Keratinocyte (primary cell): ENCODE results near the gene EZH2. TPM values are rescaled to one million over a fixed set of nuclear protein-coding genes. Genes with fewer than 3 reads are reported as not detected.

ENCODE experiments used
- DNase-seq: peaks from one replicate; pipeline ENCODE4 v3.0.0-alpha.2; 2011; ENCODE audit warnings: low read depth, missing footprints, low spot score
- FAIRE-seq: peaks from 2 replicates; lab custom pipeline; 2011; peaks lifted over from hg19 to GRCh38; lab: Jason Lieb, UNC
- H2AFZ ChIP-seq: 2 replicates; pipeline ENCODE4 v1.6.0; 2012; ENCODE audit warnings: low read length, control low read depth, inconsistent platforms; ENCODE audit not compliant: control insufficient read depth
- H3K27ac ChIP-seq: 2 replicates; pipeline ENCODE4 v1.5.1; 2011; ENCODE audit warnings: low read length; ENCODE audit not compliant: control insufficient read depth, insufficient read depth
- H3K27me3 ChIP-seq: 3 replicates; pipeline ENCODE4 v1.6.0; 2011; ENCODE audit warnings: low read length; ENCODE audit not compliant: control insufficient read depth, insufficient read depth; ENCODE audit errors: extremely low read depth
- H3K36me3 ChIP-seq, 2 experiments: 2 replicates in 1 of 2; 3 replicates in 1 of 2; pipeline ENCODE4 v1.5.1; 2011; ENCODE audit warnings: low read length in 2 of 2, mild to moderate bottlenecking in 1 of 2; ENCODE audit not compliant: control insufficient read depth in 2 of 2, insufficient read depth in 2 of 2; ENCODE audit errors: extremely low read depth in 1 of 2
- H3K4me1 ChIP-seq: 3 replicates; pipeline ENCODE4 v1.5.1; 2011; ENCODE audit warnings: low read length; ENCODE audit not compliant: control insufficient read depth, insufficient read depth; ENCODE audit errors: extremely low read depth
- H3K4me2 ChIP-seq: 3 replicates; pipeline ENCODE4 v1.6.0; 2011; ENCODE audit warnings: low read depth, low read length; ENCODE audit not compliant: control insufficient read depth, insufficient read depth; ENCODE audit errors: extremely low read depth
- H3K4me3 ChIP-seq, 3 experiments: fragments of 200-600 bp in 1 of 3; sonication (generic) in 1 of 3; 2 replicates in 2 of 3; 3 replicates in 1 of 3; pipeline ENCODE4 v1.5.1; 2011 to 2016; ENCODE audit warnings: low read length in 3 of 3, mild to moderate bottlenecking in 3 of 3, control low read depth in 2 of 3, inconsistent platforms in 1 of 3, low read depth in 1 of 3, mixed read lengths in 1 of 3, mixed run types in 1 of 3, moderate library complexity in 1 of 3; ENCODE audit not compliant: control insufficient read depth in 2 of 3, insufficient read depth in 2 of 3; ENCODE audit errors: extremely low read depth in 1 of 3
- H3K79me2 ChIP-seq: 2 replicates; pipeline ENCODE4 v1.6.0; 2012; ENCODE audit warnings: low read length; ENCODE audit not compliant: control insufficient read depth, insufficient read depth
- H3K9ac ChIP-seq: 3 replicates; pipeline ENCODE4 v1.6.0; 2011; ENCODE audit warnings: low read length; ENCODE audit not compliant: control insufficient read depth, insufficient read depth; ENCODE audit errors: extremely low read depth
- H3K9me1 ChIP-seq: 3 replicates; pipeline ENCODE4 v1.6.0; 2011; ENCODE audit warnings: low read length; ENCODE audit not compliant: control insufficient read depth, insufficient read depth; ENCODE audit errors: extremely low read depth
- H3K9me3 ChIP-seq: 2 replicates; pipeline ENCODE4 v1.5.1; 2012; ENCODE audit warnings: low read depth, low read length; ENCODE audit not compliant: control insufficient read depth
- H4K20me1 ChIP-seq: 3 replicates; pipeline ENCODE4 v1.6.0; 2011; ENCODE audit warnings: low read length; ENCODE audit not compliant: control insufficient read depth, insufficient read depth; ENCODE audit errors: extremely low read depth
- CTCF ChIP-seq, 3 experiments: IDR thresholded peaks in 1 of 3; conservative IDR thresholded peaks in 1 of 3; optimal IDR thresholded peaks in 1 of 3; 2 replicates in 2 of 3; 3 replicates in 1 of 3; pipeline versions ENCODE3 to v1.5.1; 2011; ENCODE audit warnings: low read length in 3 of 3, mild to moderate bottlenecking in 3 of 3, moderate library complexity in 2 of 3, control low read depth in 1 of 3, inconsistent platforms in 1 of 3; ENCODE audit not compliant: insufficient read depth in 2 of 3; ENCODE audit errors: extremely low read depth in 1 of 3
- EZH2 ChIP-seq: IDR thresholded peaks from one replicate; pipeline ENCODE4 v1.6.1; 2012; ENCODE audit warnings: inconsistent platforms, mild to moderate bottlenecking, low read length, moderate library complexity
- dilution Hi-C: fragments of 300-500 bp; cut with MboI; formaldehyde crosslinking; loops from one replicate; pipeline ENCODE4 v1.7.0; 2020; ENCODE audit warnings: low sequenced_read_pairs; ENCODE audit not compliant: extremely low pct_ligation_motif_present
- polyA plus RNA-seq, 5 experiments: library from polyadenylated mRNA; depleted of rRNA in 3 of 5; stranded (reverse) in 3 of 5; stranded (forward) in 1 of 5; unstranded in 1 of 5; fragments of >200 nt; gene quantifications; 1 replicate in 1 of 5; 2 replicates in 3 of 5; 3 replicates in 1 of 5; pipeline versions ENCODE4 v1.2.1 to v1.2.3, GENCODE V29; 2011 to 2012; ENCODE audit warnings: missing spikeins in 2 of 5, low read depth in 1 of 5, low replicate concordance in 1 of 5

Gene EZH2
- polyA plus RNA-seq, 1 donor (not counting 4 experiments of a cell fraction or from before 2014, with no cell fraction given), result 16.0 TPM

GRCh38 chr7:148849393-148850098 is 34.5 kb downstream of the EZH2 start:
- Histone ChIP-seq H4K20me1 (no peaks in the 10 kb centered on the region), H3K4me3 (no peak overlapping the region), H3K27me3 (no peaks in the 10 kb centered on the region), H3K79me2 (peaks cover 43% of the 10 kb centered on the region), H2AFZ (no peak overlapping the region), H3K9me3 (no peaks in the 10 kb centered on the region), H3K9ac (no peak overlapping the region), H3K27ac (no peak overlapping the region), H3K4me2 (no peak overlapping the region), H3K36me3 (no peaks in the 10 kb centered on the region), H3K9me1 (no peaks in the 10 kb centered on the region), H3K4me1 (no peaks in the 10 kb centered on the region)
- DNase-seq (no peak), FAIRE-seq (no peak)
- TF ChIP-seq CTCF (optimal IDR thresholded peaks at IDR 0.05 in 1 of 3, IDR thresholded peaks at IDR 0.05 in 1 of 3, conservative IDR thresholded peaks at IDR 0.05 in 1 of 3; ENCODE audit: extremely low read depth in 1 of 3, insufficient read depth in 2 of 3, low read length in 3 of 3) (no peak), EZH2 (no peak)
- dilution Hi-C loops, result no loop called here

GRCh38 chr7:148847815-148848734 is 36.0 kb downstream of the EZH2 start:
- dilution Hi-C loops, result no loop called here
- Histone ChIP-seq H3K79me2 (peaks cover 37% of the 10 kb centered on the region), H3K4me1 (no peaks in the 10 kb centered on the region), H3K4me3 (no peak overlapping the region), H3K9ac (no peak overlapping the region), H3K36me3 (no peaks in the 10 kb centered on the region), H3K9me1 (no peaks in the 10 kb centered on the region), H3K27ac (no peak overlapping the region), H3K27me3 (no peaks in the 10 kb centered on the region), H3K9me3 (no peaks in the 10 kb centered on the region), H4K20me1 (no peaks in the 10 kb centered on the region), H3K4me2 (no peak overlapping the region), H2AFZ (no peak overlapping the region)
- FAIRE-seq (no peak), DNase-seq (no peak)
- TF ChIP-seq CTCF (optimal IDR thresholded peaks at IDR 0.05 in 1 of 3, IDR thresholded peaks at IDR 0.05 in 1 of 3, conservative IDR thresholded peaks at IDR 0.05 in 1 of 3; ENCODE audit: extremely low read depth in 1 of 3, insufficient read depth in 2 of 3, low read length in 3 of 3) (no peak), EZH2 (no peak)
